IPS DF 4.7 (cell line): Measurements from ENCODE around the gene APEH.

Experiments
- DNase-seq: peaks from one replicate; pipeline ENCODE4 v3.0.0-alpha.2; 2013; ENCODE audit warnings: low spot score; ENCODE audit errors: extremely low read depth

Gene APEH

GRCh38 chr3:49650177-49650576, 24.0 kb upstream of the APEH start:
- no peak for DNase-seq

- no peak for DNase-seq
Observed at GRCh38 chr3:49650637-49651036, 23.5 kb upstream of the APEH start.

- DNase-seq = no peak
Observed at GRCh38 chr3:49652218-49652902, 21.8 kb upstream of the APEH start.

- DNase-seq = no peak
Observed at GRCh38 chr3:49652903-49653415, 21.2 kb upstream of the APEH start.

- DNase-seq = no peak
Observed at GRCh38 chr3:49653621-49654020, 20.5 kb upstream of the APEH start.

GRCh38 chr3:49654176-49654825, 19.9 kb upstream of the APEH start:
- DNase-seq = no peak

GRCh38 chr3:49654955-49655556, 19.1 kb upstream of the APEH start:
- no peak for DNase-seq

GRCh38 chr3:49655731-49656285, 18.3 kb upstream of the APEH start:
- DNase-seq = no peak

GRCh38 chr3:49656541-49657112, 17.5 kb upstream of the APEH start:
- DNase-seq = no peak

- no peak for DNase-seq
Observed at GRCh38 chr3:49657208-49657915, 16.8 kb upstream of the APEH start.

GRCh38 chr3:49658711-49659110, 15.4 kb upstream of the APEH start:
- DNase-seq = no peak

GRCh38 chr3:49659756-49660155, 14.4 kb upstream of the APEH start:
- DNase-seq = no peak

- no peak for DNase-seq
Observed at GRCh38 chr3:49661281-49661680, 12.9 kb upstream of the APEH start.

- no peak for DNase-seq
Observed at GRCh38 chr3:49662021-49662420, 12.1 kb upstream of the APEH start.

- DNase-seq = no peak
Observed at GRCh38 chr3:49662720-49663413, 11.3 kb upstream of the APEH start.

GRCh38 chr3:49663831-49664230, 10.3 kb upstream of the APEH start:
- no peak for DNase-seq

- no peak for DNase-seq
Observed at GRCh38 chr3:49664300-49664699, 9.9 kb upstream of the APEH start.

- DNase-seq = no peak
Observed at GRCh38 chr3:49665822-49666519, 8.2 kb upstream of the APEH start.

- no peak for DNase-seq
Observed at GRCh38 chr3:49666592-49666991, 7.6 kb upstream of the APEH start.
